Measurements from ENCODE around the gene OAS1.

Gene OAS1

DNA sequence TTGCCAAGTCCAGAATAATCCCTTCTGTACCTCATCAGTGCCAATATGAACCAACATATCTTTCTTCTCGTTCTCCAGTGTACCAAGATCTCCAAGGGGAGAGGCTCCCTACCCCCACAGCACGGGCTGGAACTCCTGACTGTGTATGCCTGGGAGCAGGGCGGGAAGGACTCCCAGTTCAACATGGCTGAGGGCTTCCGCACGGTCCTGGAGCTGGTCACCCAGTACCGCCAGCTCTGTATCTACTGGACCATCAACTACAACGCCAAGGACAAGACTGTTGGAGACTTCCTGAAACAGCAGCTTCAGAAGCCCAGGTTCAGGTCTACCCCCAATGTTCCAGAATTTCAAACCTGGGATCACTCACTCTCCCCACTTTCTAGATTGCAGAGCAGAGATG, 61.1 kb downstream of the OAS1 start:
- DNase-seq: no peak

All from stimulated activated CD4-positive, alpha-beta T cell treated with anti-CD3 and anti-CD28 coated beads, Interleukin-1b, Interleukin-23, amount 100 ng/mL, for 48 hours (primary cell).